Raji (cell line): ENCODE measurements around the gene CNTN5.

Source experiments
- POLR2A ChIP-seq: IDR thresholded peaks from 2 replicates; pipeline ENCODE4 v1.6.1; 2011; ENCODE audit warnings: low read depth, low read length, control low read depth; ENCODE audit not compliant: insufficient read depth

Gene CNTN5

DNA sequence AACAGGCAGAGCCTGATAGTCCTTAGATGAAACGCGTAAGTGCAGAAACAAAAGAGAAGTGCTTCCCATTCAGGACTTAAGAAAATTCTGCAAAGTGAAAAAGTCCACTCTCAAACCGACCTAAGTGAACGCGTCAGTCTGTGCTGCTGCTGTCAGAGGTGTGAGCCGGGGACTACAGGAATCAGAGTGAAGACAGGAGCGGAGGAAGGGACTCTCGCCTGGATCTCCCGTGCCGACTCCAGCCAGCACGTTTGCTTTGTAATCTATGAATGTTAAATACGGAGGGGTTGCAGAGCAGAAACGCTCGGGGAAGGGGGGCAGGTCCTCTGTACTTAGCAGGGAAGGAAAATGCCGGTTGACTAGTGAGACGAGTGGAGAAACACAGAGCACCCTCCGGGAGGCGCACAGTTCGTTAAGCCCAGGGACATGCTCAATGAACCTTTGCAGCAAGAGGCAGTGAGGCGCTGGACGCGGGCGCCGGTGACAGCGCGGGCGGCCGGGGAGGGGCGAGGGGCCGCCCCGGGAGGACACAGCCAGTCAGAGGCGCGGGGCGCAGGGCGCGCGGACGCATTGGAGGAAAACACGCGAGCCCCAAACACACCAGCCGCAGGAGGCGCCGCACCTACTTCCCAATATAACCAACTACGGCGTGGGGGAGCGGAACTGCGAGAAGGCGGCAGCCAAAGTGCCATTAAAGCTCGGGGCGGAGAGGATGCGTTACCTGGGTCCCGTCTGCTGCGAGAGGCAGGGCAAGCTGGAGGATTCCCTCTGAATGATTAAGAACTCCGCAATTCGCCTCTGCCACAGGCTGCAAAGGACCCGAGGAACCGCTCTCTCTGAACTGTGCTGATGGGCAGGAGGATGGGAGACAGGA lies at the start of gene CNTN5:
CNTN5 (plus strand) TSS at position 598 of the 874 bp plus-strand sequence.
- no peak for TF ChIP-seq POLR2A

GRCh38 chr11:98979205-98979604 lies 41.5 kb upstream of the CNTN5 start:
- no peak for TF ChIP-seq POLR2A

- TF ChIP-seq POLR2A = no peak
Observed at GRCh38 chr11:99015634-99016454, 4.9 kb upstream of the CNTN5 start.

DNA sequence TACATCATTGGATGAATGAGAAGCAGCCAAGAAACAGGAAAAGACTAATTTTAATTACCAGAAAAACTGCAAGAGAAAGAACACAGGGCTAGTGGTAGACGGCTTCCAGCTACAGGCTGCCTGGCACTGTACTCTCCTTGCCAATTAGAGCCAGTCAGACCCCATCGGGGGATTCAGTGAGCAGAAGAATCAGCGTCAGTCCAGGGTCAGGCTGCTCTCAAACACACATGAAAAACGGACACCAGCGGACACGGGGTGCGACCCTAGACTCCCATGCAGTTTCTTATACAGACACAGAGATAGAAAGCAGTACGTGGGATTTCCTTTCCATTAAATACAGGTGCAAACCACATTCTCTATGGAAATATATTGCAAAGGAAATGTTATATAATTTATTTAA lies 1.1 kb upstream of the CNTN5 start:
- TF ChIP-seq POLR2A = no peak

DNA sequence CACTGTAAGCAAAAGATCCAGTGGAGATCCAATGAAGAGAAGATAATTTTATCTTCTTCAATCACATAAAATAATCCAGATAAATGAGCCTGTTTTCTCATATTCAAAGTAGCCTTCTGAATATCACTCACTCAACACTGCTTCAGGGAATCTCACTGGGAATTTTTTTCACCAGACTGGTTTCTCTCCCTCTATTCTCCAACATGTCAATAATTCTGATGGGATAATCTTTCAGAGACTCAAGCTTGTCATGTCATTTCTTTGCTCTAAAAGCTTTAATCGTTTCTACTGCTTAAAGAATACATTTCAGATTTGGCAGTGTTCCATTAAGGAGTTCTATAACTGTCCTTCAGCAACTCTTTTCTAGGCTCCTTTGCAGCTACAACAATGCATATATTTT lies 16.3 kb downstream of the CNTN5 start:
- no peak for TF ChIP-seq POLR2A

GRCh38 chr11:99063331-99063730 lies 42.6 kb downstream of the CNTN5 start:
- no peak for TF ChIP-seq POLR2A

GRCh38 chr11:99065121-99065520 lies 44.4 kb downstream of the CNTN5 start:
- no peak for TF ChIP-seq POLR2A

DNA sequence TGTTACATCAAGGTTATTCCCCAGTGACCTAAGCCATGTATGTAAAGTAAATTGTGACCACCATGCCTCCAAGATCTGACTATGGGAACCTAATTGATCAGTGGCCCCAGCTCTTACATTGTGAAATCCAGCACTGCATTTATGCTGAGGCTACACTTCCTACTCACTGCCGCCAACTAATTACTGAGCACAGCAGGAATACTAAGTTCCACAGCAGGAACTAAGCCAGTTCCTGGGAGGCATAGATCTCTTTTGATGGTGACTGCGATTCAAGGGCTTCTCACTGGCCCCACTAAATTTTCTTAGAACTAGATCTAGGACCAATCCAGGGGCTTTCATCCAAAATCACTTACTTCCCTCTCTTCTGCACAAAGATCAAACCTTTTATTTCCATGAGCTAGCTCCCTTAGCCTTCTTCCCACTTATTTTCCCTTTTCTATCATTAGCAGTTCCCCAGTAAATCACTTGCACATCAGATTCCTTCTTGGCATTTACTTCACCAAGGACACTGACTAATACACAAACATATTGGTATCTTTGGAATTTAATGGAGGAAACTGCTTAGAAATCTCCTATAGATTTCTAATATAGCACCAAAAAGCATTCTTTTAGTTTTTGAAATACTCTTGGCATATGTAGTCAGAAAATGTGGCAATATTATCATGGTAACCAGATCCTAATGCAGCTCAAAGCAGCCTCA lies 46.0 kb downstream of the CNTN5 start:
- TF ChIP-seq POLR2A = no peak

- TF ChIP-seq POLR2A = no peak
Observed at GRCh38 chr11:99068832-99069231, 48.1 kb downstream of the CNTN5 start.

GRCh38 chr11:99069856-99070444 lies 49.2 kb downstream of the CNTN5 start:
- no peak for TF ChIP-seq POLR2A

DNA sequence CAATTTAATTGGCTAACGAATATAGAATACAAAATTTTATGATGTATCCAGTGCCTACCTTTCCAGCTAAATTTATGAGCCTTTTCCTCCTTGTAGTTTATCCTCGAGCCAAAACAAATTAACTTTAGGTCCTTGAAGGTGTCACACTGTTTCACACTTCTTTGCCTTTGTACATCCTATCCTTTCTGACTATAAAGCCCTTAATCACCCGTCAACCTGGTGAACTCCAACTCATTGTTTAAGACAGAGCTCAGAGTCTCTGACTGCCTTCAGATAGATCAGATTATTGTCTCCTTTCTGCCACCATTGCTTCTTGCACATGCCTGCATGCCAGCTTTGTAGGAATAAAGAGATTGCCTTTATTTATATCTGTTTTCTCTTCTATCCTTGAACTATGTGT lies 58.8 kb downstream of the CNTN5 start:
- TF ChIP-seq POLR2A = no peak

- TF ChIP-seq POLR2A = no peak
Observed at GRCh38 chr11:99080154-99080553, 59.4 kb downstream of the CNTN5 start.

DNA sequence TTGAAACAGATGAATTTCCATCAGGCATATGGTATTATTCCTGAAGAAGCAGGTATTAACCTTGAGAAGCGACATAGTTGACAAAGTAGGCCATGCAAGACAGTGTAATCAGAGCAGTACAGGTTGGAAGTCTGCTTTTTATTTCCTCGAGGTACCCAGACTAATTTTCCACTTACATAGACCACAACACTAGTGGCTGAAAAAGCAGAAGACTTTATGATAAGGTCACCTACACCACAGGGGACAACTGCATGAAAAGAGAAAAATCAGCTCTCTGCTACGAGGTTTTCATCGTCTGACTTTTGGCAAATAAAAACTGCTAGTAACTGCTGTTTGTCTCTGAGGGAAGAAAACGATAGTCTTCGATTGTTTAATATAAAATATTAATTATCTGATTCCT lies 77.5 kb downstream of the CNTN5 start:
- TF ChIP-seq POLR2A = no peak

DNA sequence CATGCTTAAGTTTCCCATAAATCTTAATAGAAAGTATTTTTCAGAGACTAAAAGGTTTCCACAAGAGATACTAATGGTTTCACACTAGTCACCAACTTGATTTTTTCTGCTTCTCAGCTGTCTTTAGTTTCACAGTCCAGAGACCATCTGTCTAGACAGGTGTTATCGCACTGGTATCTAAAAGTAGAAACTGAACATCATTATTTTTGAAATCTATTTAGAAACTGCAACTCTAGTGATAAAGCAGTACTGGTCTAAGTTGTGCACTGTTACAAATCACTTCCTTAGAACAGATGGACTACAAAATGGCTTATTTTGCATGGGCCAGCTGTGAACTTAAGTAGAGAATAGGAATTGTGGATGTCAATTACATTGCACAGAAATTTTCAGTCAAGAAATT lies 78.0 kb downstream of the CNTN5 start:
- TF ChIP-seq POLR2A = no peak

GRCh38 chr11:99117603-99118002 lies 96.9 kb downstream of the CNTN5 start:
- TF ChIP-seq POLR2A = no peak

DNA sequence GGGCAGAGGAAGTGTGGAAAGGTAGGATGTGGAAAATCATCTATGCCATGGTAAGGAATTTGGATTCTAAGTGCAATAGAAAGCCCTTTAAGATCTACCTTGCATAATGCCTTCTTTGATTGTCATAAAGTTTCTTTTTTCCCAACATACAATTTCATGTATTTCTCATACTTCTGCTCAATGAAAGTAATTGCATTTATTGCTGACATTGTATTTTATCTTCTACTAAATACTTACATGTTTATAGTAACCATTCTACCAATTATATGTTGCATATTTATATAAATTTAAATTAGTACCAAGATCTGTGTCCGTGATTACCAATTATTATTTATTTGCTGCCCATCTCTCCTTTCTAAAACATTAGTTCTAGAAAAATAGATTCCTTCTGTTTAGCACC lies 114.8 kb downstream of the CNTN5 start:
- no peak for TF ChIP-seq POLR2A

DNA sequence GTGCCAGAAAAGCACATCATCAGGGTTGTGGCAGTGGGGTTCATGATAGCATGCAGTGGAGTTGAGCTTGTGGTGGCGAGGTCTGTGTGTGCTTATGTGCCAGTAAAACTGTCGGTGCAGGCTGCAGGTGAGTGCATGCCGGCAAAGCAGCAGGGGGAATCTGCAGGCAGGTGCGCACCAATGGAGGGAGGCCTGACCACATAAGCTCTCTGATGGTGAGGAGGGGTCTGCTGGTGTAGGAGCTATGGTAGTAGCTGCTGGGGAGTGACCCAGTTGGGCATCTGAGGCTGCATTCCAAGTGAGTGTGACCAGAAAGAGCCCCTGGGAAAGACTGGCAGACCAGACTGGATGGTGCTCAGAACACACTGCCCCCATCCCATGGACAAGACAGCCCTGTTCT lies 121.5 kb downstream of the CNTN5 start:
- no peak for TF ChIP-seq POLR2A
